ENCODE measurements around the gene SYT10.
"Not testable (repeated sequence)": the region's sequence is repeated elsewhere in the genome, so short reads cannot be mapped to it uniquely, and the experiment has no call there.

Gene SYT10, protein sequence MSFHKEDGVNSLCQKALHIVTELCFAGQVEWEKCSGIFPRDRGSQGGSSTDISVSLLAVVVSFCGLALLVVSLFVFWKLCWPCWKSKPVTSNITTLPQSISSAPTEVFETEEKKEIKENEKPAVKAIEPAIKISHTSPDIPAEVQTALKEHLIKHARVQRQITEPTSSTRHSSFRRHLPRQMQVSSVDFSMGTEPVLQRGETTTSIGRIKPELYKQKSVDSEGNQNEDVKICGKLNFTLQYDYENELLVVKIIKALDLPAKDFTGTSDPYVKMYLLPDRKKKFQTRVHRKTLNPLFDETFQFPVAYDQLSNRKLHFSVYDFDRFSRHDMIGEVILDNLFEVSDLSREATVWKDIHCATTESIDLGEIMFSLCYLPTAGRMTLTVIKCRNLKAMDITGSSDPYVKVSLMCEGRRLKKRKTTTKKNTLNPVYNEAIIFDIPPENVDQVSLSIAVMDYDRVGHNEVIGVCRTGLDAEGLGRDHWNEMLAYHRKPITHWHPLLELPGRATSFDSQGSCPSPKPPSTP

DNA sequence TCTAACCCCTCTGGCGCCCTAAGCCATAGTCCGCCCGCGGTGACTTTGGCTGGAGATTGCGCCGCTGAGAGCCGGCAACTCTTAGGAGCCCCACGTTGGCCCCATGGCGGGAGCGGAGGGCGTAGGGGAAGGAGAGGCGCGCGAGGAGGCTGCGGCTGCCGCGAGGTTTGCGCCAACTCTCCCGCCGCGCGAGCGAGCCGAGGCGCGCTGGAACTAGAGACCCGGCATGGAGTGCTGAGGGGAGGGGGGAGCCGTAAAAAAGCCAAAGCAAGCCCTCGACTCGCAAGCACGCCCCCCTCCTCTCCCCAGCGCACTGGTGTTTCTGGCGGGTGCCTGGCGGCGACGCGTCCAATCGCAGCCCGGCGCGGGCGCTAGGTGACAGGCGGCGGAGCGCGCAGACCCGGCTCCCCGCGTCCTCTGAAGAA lies at the start of gene SYT10:
Gene SYT10 (minus strand): TSS at position 233 of the 425 bp plus-strand sequence. CDS start 297 bp downstream, outside the sequence.
- no peak for FAIRE-seq

- no peak for FAIRE-seq
Measured at GRCh38 chr12:33488036-33488435, 48.4 kb upstream of the SYT10 start.

GRCh38 chr12:33486058-33486457 lies 46.4 kb upstream of the SYT10 start:
- FAIRE-seq = no peak

GRCh38 chr12:33484161-33484560 lies 44.5 kb upstream of the SYT10 start:
- FAIRE-seq = no peak

- no peak for FAIRE-seq
Measured at GRCh38 chr12:33480366-33480765, 40.7 kb upstream of the SYT10 start.

DNA sequence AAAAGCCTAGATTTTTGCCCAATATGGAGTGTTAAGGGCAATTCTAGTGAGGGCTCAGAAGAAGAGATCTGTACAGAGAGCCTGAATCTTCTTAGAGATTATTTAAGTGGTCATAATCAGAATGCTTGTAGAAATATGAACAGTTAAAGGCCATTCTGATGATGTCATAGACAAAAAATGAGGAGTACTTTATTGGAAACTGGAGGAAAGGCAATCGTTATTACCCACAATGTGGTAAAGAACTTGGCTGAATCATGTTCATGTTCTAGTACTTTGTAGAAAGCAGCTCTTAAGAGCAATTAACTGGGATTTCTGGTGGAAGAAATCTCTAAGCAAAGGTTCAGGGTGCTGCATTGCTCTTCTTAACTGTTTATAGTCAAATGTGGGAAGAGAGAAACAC lies 36.4 kb upstream of the SYT10 start:
- no peak for FAIRE-seq

- FAIRE-seq = no peak
Measured at GRCh38 chr12:33472299-33472698, 32.7 kb upstream of the SYT10 start.

GRCh38 chr12:33455096-33455495 lies 15.5 kb upstream of the SYT10 start:
- FAIRE-seq = no peak

DNA sequence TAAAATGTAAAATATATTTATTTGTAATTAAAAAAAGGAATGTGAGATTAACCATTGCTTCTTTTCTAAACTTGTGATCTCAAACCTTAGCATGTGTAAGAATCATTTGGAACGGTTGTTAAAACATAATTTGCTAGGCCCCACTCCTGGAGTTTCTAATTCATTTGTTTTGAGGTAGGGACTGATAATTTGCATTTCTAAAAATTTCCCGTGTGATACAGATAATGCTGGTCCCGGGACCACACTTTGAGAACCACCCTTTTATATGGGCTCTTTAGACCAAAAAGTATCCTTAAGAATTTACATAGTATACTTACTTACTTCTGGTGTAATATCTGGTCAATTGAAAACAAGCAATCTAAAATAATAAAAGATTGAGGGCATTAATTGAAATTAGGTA lies 10.9 kb upstream of the SYT10 start:
- no peak for FAIRE-seq

DNA sequence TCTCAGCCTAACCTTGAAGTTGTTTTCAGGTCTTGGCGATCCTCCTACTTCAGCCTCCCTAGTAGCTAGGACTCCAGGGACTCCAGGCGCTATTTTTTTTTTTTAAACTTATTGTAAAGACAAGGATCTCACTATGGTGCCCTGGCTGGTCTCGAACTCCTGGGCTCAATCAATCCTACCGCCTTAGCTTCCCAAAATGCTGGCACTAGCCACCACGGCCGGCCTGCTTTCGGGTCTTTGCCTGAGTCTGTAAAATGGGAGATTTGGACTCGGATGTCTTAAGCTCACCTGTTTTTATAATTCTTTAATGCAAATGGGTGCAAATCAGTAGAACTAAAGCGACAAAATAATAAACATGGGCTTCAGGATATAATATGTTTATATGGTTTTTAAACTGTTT lies 858 bp upstream of the SYT10 start:
- no peak for FAIRE-seq

- FAIRE-seq = no peak
Measured at GRCh38 chr12:33438851-33439586, 600 bp downstream of the SYT10 start.

GRCh38 chr12:33438025-33438772 lies 1.4 kb downstream of the SYT10 start:
- no peak for FAIRE-seq

- FAIRE-seq = no peak
Measured at GRCh38 chr12:33437598-33437997, 2.0 kb downstream of the SYT10 start.

DNA sequence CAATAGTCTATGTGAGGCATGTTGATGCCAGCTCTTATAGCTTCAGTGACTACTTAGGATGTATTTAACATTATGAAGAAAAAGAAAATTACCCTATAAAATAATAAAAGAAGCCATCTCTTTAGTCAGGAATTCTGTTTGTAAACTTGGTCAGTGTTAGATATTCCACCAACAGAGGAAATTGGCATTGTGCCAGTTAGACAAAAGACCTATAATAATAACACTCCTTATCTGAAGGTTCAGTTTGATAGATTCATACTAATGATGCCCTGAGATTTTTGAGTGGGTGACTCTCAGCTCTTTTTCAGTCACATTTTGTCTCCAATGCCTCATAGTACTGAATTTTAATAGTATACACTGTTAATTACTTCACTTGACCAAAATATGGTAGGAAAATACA lies 6.6 kb downstream of the SYT10 start:
- no peak for FAIRE-seq

DNA sequence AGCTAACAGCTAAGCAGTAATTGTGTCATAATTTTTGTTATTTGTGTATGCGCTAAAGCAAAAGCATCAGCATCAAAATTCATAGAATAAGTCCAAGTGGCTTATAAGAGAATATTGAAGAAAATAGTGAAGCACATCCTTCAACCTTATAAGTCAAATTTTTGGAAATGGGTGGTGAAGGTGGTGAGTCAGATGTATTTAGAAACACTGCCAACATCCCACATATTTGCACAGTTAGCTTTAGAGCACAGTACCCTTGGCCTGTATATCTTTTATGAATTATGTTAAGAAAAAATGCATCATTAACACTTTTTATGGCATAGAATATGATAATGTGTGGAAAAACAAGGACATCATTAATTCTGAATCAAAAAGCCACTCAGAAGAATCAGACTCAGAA lies 8.0 kb downstream of the SYT10 start:
- no peak for FAIRE-seq

DNA sequence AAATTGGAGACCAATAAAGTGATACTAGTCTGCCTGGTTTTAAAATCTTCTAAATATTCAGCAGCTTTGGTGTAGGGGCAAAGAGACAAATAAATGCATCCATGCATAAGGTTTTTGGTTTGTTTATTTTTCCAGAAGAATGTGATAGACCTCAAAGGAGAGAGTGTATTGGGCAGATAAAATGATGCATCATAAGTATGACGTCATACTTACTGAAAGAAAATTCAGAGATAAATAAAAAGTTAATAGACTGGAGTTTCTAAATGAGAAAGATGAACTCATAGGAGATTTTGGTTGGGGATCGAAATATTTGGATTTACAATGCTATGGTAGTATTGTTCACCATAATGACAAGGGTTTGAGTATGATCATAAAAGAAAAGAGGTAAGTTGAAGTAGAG lies 10.2 kb downstream of the SYT10 start:
- FAIRE-seq = no peak

GRCh38 chr12:33427071-33427470 lies 12.5 kb downstream of the SYT10 start:
- FAIRE-seq = no peak

- no peak for FAIRE-seq
Measured at GRCh38 chr12:33423706-33424105, 15.9 kb downstream of the SYT10 start.

GRCh38 chr12:33412410-33412809 lies 27.2 kb downstream of the SYT10 start:
- not testable (repeated sequence) for FAIRE-seq

DNA sequence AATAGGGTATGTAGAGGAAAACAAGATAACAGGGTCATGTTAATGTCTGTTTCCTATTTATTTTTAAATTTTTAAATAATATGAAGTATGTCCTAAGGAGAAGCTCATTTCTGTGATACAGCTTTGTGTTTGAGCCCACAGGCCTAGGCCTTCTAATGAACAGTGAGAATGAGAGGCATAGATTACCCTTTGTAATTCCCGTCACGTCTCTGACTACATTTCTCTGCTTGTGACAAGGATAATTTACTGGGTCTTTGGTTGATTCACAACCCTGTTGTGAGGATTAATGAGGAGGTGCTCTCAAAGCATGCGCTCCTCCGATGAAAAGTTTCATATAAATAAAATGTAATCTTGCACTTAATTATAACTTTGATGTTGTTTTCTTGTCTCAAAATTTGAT lies 56.1 kb downstream of the SYT10 start:
- FAIRE-seq = no peak

DNA sequence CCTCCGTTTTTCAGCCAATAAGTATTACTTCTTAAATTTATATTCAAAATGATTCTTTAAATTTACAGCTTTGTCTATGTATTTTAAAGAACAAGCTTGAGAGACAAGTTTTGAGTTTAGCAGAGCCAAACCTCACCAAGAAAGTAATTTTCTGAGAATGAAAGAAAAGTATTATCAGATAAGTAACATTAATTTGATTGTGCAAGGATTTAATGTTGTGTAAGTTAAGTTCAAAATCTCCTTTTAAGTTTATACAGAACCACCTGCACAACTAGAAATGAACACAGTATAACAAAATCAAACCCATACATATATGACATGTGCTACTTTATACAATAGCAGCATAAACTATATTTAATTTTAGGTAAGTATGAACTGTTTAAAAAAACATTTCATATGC lies 63.5 kb downstream of the SYT10 start:
- FAIRE-seq = no peak

DNA sequence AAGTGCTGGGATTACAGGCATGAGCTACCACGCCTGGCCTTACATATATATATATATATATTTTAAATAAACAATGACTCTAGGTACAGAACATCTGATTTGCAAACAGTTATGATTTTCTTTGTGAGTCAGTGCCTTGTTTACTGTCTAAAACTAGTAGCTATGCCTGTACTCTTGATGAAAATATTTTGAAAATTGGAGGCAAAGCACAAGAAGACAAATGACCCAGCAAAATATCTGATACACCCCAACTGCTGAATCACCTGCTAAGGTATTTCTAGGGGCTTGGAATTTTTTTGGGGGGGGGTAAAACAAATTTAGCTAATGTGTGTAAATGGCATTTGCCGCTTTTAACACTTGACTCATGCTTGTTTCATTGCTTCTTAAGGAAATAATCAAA lies 69.3 kb downstream of the SYT10 start:
- no peak for FAIRE-seq

DNA sequence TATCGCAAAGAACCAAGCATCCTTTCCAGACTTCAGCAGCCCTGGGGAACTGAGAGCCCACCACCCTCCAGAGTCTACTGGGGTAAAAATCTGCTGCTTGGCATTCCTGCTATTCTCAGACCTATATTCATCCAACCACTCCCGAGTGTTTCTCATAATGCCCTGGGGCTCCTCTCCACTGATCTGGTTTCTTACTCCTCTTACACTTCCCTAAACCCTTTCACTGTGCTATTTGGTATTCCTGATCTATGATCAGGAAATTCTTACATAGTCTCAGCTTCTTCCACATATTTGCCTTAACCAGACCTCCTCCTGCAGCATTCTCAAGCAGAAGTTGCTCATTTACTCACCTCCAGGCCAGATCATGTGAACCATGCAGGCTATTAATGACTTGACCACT lies 82.4 kb downstream of the SYT10 start:
- no peak for FAIRE-seq

All from TTC549 (cell line).